ENCODE results near the gene GPR82.
"Not testable (repeated sequence)": the region's sequence is repeated elsewhere in the genome, so short reads cannot be mapped to it uniquely, and the experiment has no call there.

Gene GPR82, protein sequence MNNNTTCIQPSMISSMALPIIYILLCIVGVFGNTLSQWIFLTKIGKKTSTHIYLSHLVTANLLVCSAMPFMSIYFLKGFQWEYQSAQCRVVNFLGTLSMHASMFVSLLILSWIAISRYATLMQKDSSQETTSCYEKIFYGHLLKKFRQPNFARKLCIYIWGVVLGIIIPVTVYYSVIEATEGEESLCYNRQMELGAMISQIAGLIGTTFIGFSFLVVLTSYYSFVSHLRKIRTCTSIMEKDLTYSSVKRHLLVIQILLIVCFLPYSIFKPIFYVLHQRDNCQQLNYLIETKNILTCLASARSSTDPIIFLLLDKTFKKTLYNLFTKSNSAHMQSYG
- total RNA-seq = 0 to 0.07 reads per million in 2 donors

DNA sequence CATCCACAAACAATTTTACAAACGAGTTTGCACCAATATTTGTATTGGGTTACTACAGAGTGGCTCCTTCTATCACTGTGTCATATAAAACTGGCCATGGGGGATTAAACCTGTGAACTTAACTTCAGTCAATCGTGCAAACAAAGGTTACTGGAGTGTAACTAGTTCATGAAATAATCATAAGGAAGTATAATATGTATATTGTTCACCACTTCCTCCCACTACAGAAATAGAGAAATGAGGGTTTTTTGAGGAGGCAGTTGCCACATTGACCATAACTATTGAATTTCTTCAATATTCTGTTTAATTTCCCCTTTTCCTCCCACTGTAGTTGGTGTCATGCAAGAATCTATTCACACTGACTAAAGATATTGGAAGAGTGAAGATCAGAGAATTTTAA lies at the start of gene GPR82:
TSS of gene GPR82 (plus strand) at position 356 of the 400 bp plus-strand sequence. CDS start 2,846 bp downstream, outside the sequence.
- no peak for DNase-seq

DNA sequence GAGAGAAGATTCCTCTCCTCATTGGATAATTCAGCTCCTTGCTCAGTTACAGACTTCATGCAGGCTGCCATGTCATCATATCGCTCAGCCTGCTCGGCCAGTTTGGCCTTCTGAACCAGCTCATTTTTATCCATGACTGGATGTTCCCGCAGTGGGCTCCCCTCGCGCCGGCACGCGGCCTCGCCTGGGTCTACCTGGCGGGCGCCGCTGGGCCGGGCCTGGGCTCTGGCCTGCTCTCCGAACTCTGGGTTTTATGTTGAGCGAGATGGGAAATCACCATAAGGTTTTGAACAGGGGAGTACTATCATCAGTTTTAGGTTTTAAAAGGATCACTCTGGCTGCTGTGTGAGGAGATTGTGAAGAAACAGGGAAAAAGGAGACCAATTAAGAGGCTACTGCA lies 47.6 kb upstream of the GPR82 start:
- DNase-seq = not testable (repeated sequence)

DNA sequence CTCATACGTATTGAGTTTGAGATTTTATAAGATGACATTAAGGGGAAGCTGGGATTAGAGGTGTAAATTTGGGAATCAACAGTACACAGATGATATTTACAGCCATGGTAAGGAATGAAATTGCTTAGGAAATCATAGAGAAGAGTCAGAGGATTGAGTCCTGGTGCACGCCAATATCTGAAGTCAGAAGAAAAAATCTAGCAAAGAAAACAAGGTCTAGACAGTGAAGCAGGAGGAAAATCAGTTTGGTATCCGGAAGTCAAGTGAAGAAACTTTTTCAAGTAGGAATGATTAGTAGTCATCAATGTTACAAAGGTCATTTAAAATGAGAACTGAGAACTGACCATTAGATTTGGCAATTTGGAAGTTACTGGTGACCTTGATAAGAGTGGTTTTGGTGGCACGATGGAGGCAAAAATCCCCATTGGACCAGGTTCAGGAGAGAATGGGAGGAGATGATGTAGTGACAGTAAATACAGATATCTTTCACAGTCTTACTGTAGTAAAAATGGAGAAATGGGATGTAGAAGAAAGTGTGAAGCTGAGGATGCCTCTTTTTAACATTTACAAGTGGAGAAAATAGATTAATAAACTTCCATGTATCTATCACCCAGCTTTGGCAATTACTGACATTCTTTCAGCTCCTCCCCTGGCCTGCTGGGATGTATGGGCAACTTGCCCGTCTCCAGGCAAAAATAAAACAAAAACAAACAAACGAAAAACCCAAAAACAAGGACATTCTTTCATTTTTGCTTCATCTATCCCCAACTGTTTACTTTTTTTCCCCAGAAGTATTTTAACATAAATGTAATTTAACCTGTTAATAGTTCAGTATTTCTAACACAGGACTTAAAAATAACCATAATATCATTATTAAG lies 46.6 kb upstream of the GPR82 start:
- no peak for DNase-seq

DNA sequence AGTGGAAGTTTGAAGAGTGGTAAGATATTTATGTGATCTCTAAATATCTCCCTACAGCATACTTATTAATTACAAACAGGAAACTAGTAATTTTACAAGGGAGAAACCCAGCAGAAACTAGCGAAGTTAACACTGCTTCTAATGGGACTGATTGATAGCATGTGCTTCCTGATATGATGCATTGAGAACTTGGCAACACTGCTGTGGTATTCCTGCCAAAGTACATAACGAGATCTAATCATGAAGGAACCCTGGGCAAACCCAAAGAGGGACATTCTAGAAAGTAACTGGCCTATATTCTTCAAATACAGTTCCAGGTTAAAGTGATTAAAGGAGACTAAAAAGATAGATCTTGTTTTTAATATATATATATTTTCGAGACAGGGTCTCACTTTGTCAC lies 39.8 kb upstream of the GPR82 start:
- DNase-seq = no peak

DNA sequence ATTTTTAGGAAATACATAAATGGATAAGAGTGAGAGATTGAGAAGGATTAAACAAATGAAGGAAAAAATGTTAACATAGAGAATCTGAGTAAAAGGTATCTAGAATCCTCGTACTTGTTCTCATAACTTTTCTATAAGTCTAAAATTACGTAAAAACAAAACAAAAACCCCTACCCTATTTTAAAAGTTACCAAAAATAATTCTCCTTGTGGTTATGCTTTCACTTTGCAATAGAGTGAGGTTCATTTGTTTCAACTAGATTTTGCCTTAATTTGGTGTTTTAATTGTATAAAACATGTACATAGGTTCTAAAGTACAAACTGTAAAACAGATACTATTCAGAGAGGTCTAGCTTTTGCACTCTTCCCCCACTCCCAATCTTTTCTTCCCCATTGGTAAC lies 39.0 kb upstream of the GPR82 start:
- DNase-seq = no peak

DNA sequence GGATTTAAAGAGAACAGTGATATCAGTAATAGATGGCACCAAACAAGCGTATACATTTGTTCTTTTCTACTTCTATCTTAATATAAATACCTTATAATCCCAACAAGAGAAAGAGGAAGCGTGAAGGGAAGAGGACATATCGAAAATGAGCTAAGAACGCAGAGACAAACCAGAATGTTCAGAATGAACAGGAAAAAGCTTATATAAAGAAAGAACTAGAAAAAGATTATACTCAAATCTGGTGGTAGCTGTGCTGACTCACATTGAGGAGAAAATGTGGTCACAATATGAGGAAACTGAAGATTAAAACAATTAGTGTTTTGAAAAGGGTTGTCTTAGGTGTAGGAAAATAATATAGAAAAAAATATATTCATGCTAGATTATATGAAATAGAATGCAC lies 37.2 kb upstream of the GPR82 start:
- no peak for DNase-seq

- no peak for DNase-seq
These were observed 35.8 kb upstream of the GPR82 start for GRCh38 chrX:41688156-41688555.

DNA sequence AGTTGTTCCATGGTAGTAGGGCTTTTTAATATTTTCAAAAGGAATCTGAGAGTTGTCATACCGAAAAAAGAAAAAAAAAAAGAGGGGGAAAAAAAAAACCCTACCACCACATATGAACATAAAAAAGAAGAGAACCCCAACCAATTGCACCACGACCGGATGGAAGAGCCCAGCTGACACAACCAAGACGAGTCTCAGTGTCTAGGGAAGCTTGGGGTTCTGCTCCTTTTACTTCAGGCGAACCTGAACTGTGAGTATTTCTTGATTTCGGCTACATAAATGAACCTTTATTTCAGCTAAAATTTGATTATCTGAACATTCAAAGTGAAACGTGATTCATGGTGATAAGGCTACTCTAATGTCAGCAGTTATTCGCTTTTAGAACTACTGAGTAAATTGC lies 35.1 kb upstream of the GPR82 start, which contains the start of gene GPR34:
TSS of gene GPR34 (plus strand) at position 139 of the 400 bp plus-strand sequence. CDS start 6,661 bp downstream, outside the sequence.
- no peak for DNase-seq

- DNase-seq = no peak
These were observed 34.3 kb upstream of the GPR82 start for GRCh38 chrX:41689711-41690110.

GRCh38 chrX:41692162-41692749 lies 31.7 kb upstream of the GPR82 start:
- no peak for DNase-seq

GRCh38 chrX:41693024-41693423 lies 31.0 kb upstream of the GPR82 start:
- no peak for DNase-seq

GRCh38 chrX:41695426-41695825 lies 28.6 kb upstream of the GPR82 start:
- DNase-seq = no peak

DNA sequence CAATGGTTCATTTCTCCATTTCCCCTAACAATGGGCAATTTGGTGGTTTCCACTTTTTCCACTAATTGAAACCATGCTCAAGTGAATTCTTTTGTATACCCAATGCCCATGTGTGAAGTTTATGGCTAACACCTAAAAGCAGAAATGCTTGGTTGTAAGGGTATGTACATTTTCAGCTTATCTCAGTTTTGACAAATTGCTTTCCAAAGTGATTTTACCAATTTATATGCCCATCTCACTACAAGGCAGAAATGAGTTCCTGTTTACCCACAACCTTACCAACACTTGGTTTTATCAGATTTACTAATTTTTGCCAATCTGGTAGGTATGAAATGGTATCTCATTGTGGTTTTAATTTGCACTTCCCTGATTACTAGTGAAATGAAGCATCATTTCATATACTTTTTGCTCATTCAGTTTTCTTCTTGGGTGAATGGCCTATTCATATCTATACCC lies 20.4 kb upstream of the GPR82 start:
- DNase-seq = no peak

DNA sequence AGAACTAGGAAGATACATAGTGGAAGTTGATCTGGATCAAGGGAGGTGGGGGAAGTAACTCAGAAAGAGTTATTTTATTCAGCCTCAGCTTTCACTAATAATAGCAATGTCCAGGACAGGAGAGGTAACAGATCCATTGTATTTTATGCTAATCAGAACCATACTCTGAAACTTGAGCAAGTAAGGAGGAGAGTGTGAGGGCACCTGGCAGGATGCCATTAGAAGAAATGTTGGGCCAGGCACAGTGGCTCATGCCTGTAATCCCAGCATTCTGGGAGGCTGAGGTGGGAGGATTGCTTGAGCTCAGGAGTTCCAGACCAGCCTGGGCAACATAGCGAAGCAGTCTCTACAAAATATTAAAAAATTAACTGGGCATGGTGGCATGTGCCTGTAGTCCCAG lies 18.9 kb upstream of the GPR82 start:
- DNase-seq = no peak

DNA sequence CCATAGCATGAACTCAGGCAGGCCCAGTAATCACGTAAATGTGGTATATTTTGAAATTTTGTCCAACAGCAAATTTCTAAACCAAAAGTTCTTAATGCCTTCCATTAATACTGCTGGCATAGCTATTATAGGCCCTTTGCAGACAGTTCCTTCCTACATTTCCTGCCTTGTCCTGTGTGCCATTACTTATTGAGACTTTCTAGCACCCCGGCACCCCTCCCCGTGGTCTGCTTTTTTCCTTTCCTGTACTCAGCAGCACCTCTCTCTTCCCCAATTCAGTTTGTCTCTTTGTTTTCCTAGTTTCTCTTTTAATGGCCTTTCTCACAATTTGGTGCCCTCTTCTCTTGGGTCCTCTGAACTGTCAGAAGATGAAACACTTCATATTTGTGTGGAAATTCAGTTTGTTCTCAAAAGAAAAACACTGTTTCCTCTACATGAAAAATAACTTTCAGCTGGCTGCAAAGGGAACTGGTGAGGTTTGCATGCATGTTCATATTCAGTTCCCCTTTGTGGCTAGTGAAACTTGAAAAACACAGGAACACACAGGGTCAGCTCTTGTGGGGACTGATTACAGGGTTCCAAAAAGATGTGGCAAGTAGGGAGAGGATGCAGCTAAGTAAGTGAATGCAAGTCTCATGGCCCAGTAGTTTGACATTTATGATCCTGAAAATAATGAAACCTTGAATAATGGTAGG lies 18.2 kb upstream of the GPR82 start:
- no peak for DNase-seq

- no peak for DNase-seq
These were observed 16.8 kb upstream of the GPR82 start for GRCh38 chrX:41707218-41707617.

- DNase-seq = no peak
These were observed 15.5 kb upstream of the GPR82 start for GRCh38 chrX:41708486-41708885.

DNA sequence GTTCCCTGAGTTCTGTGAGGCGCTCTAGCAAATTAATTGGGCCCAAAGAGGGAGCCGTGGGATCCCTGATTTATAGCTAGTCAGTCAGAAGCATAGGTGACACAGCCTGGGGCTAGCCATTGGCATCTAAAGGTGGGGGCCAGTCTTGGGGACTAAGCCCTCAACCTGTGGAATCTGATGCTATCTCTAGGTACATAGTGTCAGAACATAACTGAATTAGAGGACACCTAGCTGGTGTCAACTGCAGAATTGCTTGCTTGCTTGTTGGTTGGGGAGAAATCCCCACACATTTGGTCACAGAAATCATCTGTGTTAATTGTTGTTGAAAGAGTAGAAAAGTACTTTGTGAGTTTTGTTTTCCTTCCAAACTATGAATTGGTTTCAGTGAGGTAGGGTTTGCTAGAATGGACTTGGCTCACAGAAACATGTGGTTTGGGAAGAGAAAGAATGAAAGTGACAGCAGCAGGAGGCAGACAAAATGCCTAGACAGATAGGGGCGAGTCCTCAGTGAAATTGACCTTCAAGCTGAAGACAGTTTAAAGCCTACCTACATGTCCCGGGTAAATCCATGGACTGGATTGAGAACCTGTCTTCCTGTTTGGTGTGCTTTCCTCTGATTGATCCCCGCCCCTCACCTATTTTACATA lies 12.8 kb upstream of the GPR82 start:
- no peak for DNase-seq

DNA sequence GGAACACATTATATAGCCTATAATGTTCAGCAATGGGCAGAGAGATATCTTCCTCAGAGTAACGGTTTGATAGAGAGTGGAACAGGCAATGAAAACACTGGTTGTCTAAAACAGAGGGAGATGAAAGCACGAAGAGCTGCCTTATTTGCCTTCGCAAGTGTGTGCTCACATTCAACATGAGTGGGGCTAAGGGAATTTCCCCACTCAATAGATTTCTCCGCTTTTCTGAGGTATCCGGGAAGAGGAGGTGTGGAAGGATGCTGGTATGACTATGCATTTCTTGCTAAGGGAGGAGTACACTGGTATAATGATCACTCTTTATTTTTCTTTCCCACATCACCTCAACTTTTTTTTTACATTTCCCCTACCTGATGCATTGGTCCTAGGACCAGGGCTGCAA lies 7.8 kb upstream of the GPR82 start:
- DNase-seq = no peak

- no peak for DNase-seq
These were observed 7.1 kb upstream of the GPR82 start for GRCh38 chrX:41716767-41717473.

- DNase-seq = no peak
These were observed 5.3 kb upstream of the GPR82 start for GRCh38 chrX:41718481-41719235.

Data from T-helper 9 cell (primary cell).